Neutrophil (primary cell): Measurements from ENCODE around the gene FLII.

Experiments
- H3K27ac ChIP-seq: fragments of 200-600 bp; sonication (generic); 2 replicates; pipeline ENCODE4 v1.5.1; 2016; ENCODE audit warnings: mild to moderate bottlenecking, moderate library complexity
- H3K27me3 ChIP-seq: fragments of 200-600 bp; sonication (generic); 2 replicates; pipeline ENCODE4 v1.6.0; 2016; ENCODE audit warnings: mild to moderate bottlenecking
- H3K36me3 ChIP-seq: fragments of 200-600 bp; sonication (generic); 2 replicates; pipeline ENCODE4 v1.5.1; 2017
- H3K4me1 ChIP-seq, 2 experiments: fragments of 200-600 bp in 1 of 2; sonication (generic) in 1 of 2; 1 replicate in 1 of 2; 2 replicates in 1 of 2; pipeline versions ENCODE4 v1.5.1 to v1.6.1; 2013 to 2016; ENCODE audit warnings: low read depth in 1 of 2, low read length in 1 of 2, mild to moderate bottlenecking in 1 of 2, moderate library complexity in 1 of 2; ENCODE audit not compliant: control insufficient read depth in 1 of 2, insufficient read depth in 1 of 2
- H3K4me3 ChIP-seq, 2 experiments: fragments of 200-600 bp in 1 of 2; sonication (generic) in 1 of 2; 1 replicate in 1 of 2; 2 replicates in 1 of 2; pipeline ENCODE4 v1.5.1; 2013 to 2016; ENCODE audit warnings: low read depth in 1 of 2, low read length in 1 of 2, mild to moderate bottlenecking in 1 of 2, moderate library complexity in 1 of 2
- H3K9me3 ChIP-seq: fragments of 200-600 bp; sonication (generic); 2 replicates; pipeline ENCODE4 v1.5.1; 2016
- TF ChIP-seq, protein P1 (sequence below): fragments of 200-600 bp; sonication (generic); IDR thresholded peaks from 2 replicates; pipeline ENCODE4 v1.5.1; 2016; ENCODE audit warnings: antibody characterized with exemption

Gene FLII

DNA sequence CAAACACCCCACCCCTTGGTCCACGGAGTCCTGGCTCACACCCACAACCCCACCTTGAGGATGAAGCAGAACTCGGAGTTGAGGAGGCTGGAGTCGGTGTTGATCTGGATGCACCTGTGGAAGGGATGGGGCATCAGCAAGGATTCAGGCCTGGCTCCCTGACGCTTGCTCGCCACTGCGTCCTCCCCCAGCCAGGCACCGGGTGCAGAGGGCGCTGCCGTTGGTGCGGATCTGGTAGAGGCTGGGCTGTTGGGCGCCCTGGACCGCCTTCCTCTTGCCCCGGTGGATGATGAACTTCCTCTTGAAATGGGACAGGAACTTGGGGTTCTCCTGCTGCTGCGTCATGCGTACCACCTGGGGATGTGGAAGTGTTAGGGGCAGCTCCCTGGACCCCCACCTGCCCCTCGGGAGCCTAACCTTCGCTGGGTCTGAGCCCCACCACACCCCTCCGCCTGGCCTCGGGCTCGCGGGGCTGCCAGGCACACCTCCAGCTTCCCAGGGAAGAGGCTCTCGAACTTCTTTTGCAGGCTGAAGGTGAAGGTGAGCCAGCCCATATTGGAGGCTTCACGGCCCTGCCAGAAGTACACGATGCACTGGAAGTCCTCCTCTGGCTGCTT, 12.3 kb downstream of the FLII start:
- Histone ChIP-seq H3K36me3 (peaks cover 100% of the 10 kb centered on the region), H3K27ac (no peak overlapping the region), H3K4me1 (no peaks in the 10 kb centered on the region), H3K27me3 (no peaks in the 10 kb centered on the region), H3K9me3 (no peaks in the 10 kb centered on the region), H3K4me3 (no peak overlapping the region)
- TF ChIP-seq, protein P1, sequence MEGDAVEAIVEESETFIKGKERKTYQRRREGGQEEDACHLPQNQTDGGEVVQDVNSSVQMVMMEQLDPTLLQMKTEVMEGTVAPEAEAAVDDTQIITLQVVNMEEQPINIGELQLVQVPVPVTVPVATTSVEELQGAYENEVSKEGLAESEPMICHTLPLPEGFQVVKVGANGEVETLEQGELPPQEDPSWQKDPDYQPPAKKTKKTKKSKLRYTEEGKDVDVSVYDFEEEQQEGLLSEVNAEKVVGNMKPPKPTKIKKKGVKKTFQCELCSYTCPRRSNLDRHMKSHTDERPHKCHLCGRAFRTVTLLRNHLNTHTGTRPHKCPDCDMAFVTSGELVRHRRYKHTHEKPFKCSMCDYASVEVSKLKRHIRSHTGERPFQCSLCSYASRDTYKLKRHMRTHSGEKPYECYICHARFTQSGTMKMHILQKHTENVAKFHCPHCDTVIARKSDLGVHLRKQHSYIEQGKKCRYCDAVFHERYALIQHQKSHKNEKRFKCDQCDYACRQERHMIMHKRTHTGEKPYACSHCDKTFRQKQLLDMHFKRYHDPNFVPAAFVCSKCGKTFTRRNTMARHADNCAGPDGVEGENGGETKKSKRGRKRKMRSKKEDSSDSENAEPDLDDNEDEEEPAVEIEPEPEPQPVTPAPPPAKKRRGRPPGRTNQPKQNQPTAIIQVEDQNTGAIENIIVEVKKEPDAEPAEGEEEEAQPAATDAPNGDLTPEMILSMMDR: no peak

DNA sequence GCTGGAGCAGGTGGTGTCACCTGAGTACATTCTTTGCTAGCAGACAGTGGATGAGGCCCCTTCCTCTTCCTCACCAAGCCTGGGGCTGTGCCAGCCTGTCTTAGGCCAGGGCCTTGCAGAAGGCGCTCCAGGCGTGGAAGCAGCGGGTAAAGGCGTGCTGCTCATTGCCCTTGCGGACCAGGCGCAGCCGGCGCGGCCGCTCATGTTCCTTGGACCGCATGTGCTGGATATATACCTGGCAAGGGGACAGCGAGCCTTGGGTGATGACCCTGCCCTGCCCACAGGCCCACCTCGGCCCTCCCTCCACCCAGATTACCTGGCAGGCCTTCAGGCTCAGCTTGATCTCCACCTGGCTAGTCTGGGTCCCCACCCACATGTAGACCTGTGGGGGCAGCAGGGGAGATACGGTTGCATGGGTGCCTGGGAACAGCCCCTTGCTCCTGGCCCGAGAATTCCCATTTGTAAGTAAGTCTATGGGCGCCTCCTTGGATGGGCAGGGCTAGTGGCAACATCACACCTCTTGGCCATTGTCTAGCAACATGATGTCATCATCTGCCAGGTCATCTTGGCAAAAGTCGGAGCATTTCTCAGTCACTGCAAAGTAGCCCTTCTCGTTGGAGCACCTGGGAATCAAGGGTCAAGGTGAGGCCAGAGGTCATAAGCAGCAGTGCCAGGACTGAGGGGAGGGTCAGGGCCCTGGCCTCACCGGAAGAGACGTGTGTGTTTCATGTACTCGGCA, 13.3 kb downstream of the FLII start:
- H3K9me3 ChIP-seq: no peaks in the 10 kb centered on the region
- H3K4me3 ChIP-seq: no peak overlapping the region
- TF ChIP-seq, protein P1: no peak
- peaks cover 92% of the 10 kb centered on the region for H3K36me3 ChIP-seq
- H3K4me1 ChIP-seq: no peaks in the 10 kb centered on the region
- no peak overlapping the region for H3K27ac ChIP-seq
- no peaks in the 10 kb centered on the region for H3K27me3 ChIP-seq

DNA sequence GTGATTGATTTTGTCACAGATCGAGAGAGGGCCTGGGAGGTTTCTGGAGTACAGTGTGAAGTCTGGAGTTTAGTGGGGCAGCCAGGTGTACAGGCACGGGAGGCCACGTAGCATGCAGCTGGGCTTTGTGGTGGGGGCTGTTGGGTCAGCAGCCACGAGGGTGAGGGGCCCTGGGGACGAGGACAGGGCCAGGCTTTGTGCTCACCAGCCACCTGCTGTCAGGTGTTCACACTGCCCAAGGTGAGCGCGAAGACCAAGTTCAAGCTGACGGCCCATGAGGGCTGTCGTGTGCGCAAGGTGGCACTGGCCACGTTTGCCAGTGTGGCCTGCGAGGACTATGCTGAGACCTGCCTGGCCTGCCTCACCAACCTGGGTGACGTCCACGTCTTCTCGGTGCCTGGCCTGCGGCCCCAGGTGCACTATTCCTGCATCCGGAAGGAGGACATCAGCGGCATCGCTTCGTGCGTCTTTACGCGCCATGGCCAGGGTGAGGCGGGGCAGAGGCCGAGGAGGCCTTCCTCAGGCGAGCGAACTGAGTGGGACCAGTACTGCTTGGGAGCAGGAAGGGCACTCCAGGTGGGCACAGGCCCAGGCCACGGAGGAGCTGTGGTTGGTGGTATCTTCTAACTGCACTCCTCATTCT, 17.2 kb downstream of the FLII start:
- no peak overlapping the region for H3K27ac ChIP-seq
- H3K9me3 ChIP-seq: no peaks in the 10 kb centered on the region
- H3K4me3 ChIP-seq: no peak overlapping the region
- H3K4me1 ChIP-seq: no peaks in the 10 kb centered on the region
- no peaks in the 10 kb centered on the region for H3K27me3 ChIP-seq
- TF ChIP-seq, protein P1: no peak
- H3K36me3 ChIP-seq: peaks cover 62% of the 10 kb centered on the region

GRCh38 chr17:18240449-18240848, 18.1 kb downstream of the FLII start:
- no peaks in the 10 kb centered on the region for H3K4me1 ChIP-seq
- TF ChIP-seq, protein P1: no peak
- peaks cover 53% of the 10 kb centered on the region for H3K36me3 ChIP-seq
- H3K27ac ChIP-seq: no peak overlapping the region
- H3K9me3 ChIP-seq: no peaks in the 10 kb centered on the region
- H3K4me3 ChIP-seq: no peak overlapping the region
- no peaks in the 10 kb centered on the region for H3K27me3 ChIP-seq

DNA sequence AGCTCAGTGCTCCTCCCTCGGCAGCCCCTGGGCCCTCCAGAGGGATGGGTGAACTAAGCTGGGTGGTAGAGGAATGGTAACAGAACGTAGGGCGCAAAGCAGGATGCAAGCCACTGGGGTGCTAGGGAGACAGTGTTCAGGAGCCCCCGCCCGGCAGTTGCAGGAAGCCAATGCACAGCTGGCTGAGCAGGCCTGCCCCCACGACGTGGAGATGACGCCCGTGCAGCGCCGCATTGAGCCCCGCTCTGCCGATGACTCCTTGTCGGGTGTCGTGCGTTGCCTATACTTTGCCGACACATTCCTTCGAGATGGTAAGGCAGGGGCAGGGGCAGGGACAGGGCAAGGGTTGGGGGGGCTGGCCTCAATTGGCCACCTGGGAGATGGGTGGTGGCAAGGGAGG, 20.2 kb downstream of the FLII start:
- Histone ChIP-seq H3K27me3 (no peaks in the 10 kb centered on the region), H3K4me1 (no peaks in the 10 kb centered on the region), H3K4me3 (no peak overlapping the region), H3K36me3 (peaks cover 38% of the 10 kb centered on the region), H3K27ac (no peak overlapping the region), H3K9me3 (no peaks in the 10 kb centered on the region)
- TF ChIP-seq, protein P1: no peak
